Heart left ventricle (tissue), 16 donors: ENCODE results near the gene PRPS2. TPM values are rescaled to one million over a fixed set of nuclear protein-coding genes. Genes with fewer than 3 reads are reported as not detected.

ENCODE experiments used
- ATAC-seq, 4 donors: fragments of 200-7000 bp; cut with Tn5 transposase; one replicate each; pipeline ENCODE4 v1.9.1; 2020 to 2022; ENCODE audit warnings: moderate library complexity in 4 of 4, mild to moderate bottlenecking in 3 of 4, moderate number of reproducible peaks in 1 of 4
- DNase-seq, 5 donors: peaks; one replicate each; pipeline ENCODE4 v3.0.0-alpha.2; 2020
- H3K27ac ChIP-seq, 12 donors: fragments of 200-600 bp; sonication (generic) in 4 of 12; one replicate each; pipeline versions ENCODE4 v1.5.0 to v1.8.0; 2016 to 2022; ENCODE audit warnings: mild to moderate bottlenecking in 2 of 12
- H3K27me3 ChIP-seq, 9 donors: fragments of 200-600 bp; sonication (generic) in 2 of 9; one replicate each; pipeline versions ENCODE4 v1.5.1 to v1.8.0; 2016 to 2022; ENCODE audit warnings: mild to moderate bottlenecking in 3 of 9
- H3K36me3 ChIP-seq, 9 donors: fragments of 200-600 bp; sonication (generic) in 2 of 9; one replicate each; pipeline versions ENCODE4 v1.5.0 to v1.8.0; 2018 to 2022; ENCODE audit warnings: mild to moderate bottlenecking in 2 of 9
- H3K4me1 ChIP-seq, 12 donors: fragments of 200-600 bp; sonication (generic) in 4 of 12; one replicate each; pipeline versions ENCODE4 v1.5.0 to v1.8.0; 2016 to 2022; ENCODE audit warnings: mild to moderate bottlenecking in 3 of 12
- H3K4me3 ChIP-seq, 12 donors: fragments of 200-600 bp; sonication (generic) in 4 of 12; one replicate each; pipeline versions ENCODE4 v1.5.0 to v1.8.0; 2017 to 2022; ENCODE audit warnings: mild to moderate bottlenecking in 9 of 12, moderate library complexity in 4 of 12
- H3K9me3 ChIP-seq, 12 donors: fragments of 200-600 bp; sonication (generic) in 4 of 12; one replicate each; pipeline versions ENCODE4 v1.5.0 to v1.8.0; 2016 to 2022; ENCODE audit warnings: mild to moderate bottlenecking in 1 of 12
- POLR2A ChIP-seq, 2 donors: fragments of 450-650 bp; IDR thresholded peaks; one replicate each; pipeline ENCODE4 v1.6.1; 2017; ENCODE audit warnings: antibody characterized with exemption in 2 of 2, mild to moderate bottlenecking in 2 of 2, moderate library complexity in 2 of 2
- WGBS, 4 donors: extraction: QIAGEN DNeasy Blood & Tissue Kit in 2 of 4; methylation state at CpG; one replicate each; pipeline versions ENCODE4 v1.1.5 to v1.1.7; 2013 to 2018; 5-methylcytosine and 5-hydroxymethylcytosine counted together
- intact Hi-C, 10 donors: fragments of 100-400 bp; cut with DNase I; formaldehyde crosslinking; loops; one replicate each; pipeline versions ENCODE4 v1.11.1 to v1.14.2; 2022
- polyA plus RNA-seq, 2 donors: library from polyadenylated mRNA; stranded (reverse); fragments of 200-250 nt; gene quantifications; one replicate each; pipeline ENCODE4 v1.2.3, GENCODE V29; 2013
- total RNA-seq, 9 donors: library from RNA; depleted of rRNA in 2 of 9; stranded (reverse); fragments of >200 nt in 2 of 9; fragmentation: NEBNext Ultra II Directional in 3 of 9; extraction: Animal tissue kit (Norgen Biotek cat#: 25700) in 3 of 9; gene quantifications; one replicate each; pipeline versions ENCODE4 v1.1.0 to v1.2.4, GENCODE V29; 2016 to 2023
- TF ChIP-seq, protein P1 (sequence below), 12 donors: fragments of 200-600 bp; sonication (generic) in 4 of 12; IDR thresholded peaks; one replicate each; pipeline versions ENCODE4 v1.5.0 to v1.8.0; 2018 to 2022; ENCODE audit warnings: antibody characterized with exemption in 12 of 12, mild to moderate bottlenecking in 5 of 12
- donor health status: ischemic (EF 13 %, LVEDD 7.1; RV severe dilation, severe dysfunction).
- donor health status: healthy with polysubstance abuse.
- donor health status: DM: no; HTN: yes; CAD: no.
- donor health status: DM: no; HTN: no; CAD: no.
- donor health status: ischemic (EF 25% LVEDD 6.9; RV normal size, moderate dysfunction).
- donor health status: ischemic (EF 25% LVEDD 5.7; RV mildly dilated, moderate dysfunction).
- donor health status: healthy.
- donor health status: DM: yes; HTN: yes; CAD: no.
- donor health status: ischemic (EF 35%, LVEDD 5.7; RV mildly dilated, moderate dysfunction).
- donor health status: nonischemic (EF 11% LVEDD 7.7; RV severe dilation, severe dysfunction).
- donor health status: DM: yes; HTN: yes; CAD: no.
- donor health status: PGD.
- donor health status: ischemic (EF 29% LVEDD 5.4; RV normal size, mild dysfunction).
- donor health status: nonischemic (EF 23%, LVEDD 6.1; RV moderate dilation, normal function).

The PRPS2 gene
- total and polyA plus RNA-seq, 11 donors = 1.7 to 21.9 (median 3.6) TPM

DNA sequence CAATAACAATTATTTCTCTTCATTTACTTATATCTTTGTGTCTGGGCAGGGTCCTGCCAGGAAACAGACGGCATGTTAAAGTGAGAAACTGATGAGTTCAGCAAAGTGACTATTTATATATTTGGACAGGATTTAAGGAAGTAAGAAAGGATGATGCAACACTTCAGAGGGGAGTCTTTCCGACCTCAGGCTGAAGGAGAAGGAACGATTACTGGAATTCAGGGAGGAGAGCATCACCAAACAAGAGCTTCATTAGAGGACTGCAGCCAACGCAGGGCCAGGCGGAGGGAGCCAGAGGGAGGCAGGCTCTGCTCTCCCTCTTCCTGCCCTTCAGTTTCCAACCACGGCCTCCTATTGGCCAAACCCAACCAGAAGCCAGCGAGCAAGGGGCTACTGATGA, 74.1 kb downstream of the PRPS2 start:
- TF ChIP-seq, protein P1, sequence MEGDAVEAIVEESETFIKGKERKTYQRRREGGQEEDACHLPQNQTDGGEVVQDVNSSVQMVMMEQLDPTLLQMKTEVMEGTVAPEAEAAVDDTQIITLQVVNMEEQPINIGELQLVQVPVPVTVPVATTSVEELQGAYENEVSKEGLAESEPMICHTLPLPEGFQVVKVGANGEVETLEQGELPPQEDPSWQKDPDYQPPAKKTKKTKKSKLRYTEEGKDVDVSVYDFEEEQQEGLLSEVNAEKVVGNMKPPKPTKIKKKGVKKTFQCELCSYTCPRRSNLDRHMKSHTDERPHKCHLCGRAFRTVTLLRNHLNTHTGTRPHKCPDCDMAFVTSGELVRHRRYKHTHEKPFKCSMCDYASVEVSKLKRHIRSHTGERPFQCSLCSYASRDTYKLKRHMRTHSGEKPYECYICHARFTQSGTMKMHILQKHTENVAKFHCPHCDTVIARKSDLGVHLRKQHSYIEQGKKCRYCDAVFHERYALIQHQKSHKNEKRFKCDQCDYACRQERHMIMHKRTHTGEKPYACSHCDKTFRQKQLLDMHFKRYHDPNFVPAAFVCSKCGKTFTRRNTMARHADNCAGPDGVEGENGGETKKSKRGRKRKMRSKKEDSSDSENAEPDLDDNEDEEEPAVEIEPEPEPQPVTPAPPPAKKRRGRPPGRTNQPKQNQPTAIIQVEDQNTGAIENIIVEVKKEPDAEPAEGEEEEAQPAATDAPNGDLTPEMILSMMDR (IDR thresholded peaks at IDR 0.05) = no peak
- no peak for TF ChIP-seq POLR2A (IDR thresholded peaks at IDR 0.05)
- WGBS, 4 donors = 45 to 63% (median 55%) methylated on average over 7 of the region's 7 CpGs
- Histone ChIP-seq H3K9me3 (peaks cover 0 to 27% (median 0%) of the 10 kb centered on the region in 12 donors), H3K4me1 (no peaks in the 10 kb centered on the region), H3K27ac (peak overlapping the region in 1 of 12 donors; percentile 30), H3K36me3 (no peaks in the 10 kb centered on the region), H3K4me3 (no peak overlapping the region), H3K27me3 (no peaks in the 10 kb centered on the region)
- DNase-seq (no peak), ATAC-seq (no peak)
- intact Hi-C loops = no loop called here

DNA sequence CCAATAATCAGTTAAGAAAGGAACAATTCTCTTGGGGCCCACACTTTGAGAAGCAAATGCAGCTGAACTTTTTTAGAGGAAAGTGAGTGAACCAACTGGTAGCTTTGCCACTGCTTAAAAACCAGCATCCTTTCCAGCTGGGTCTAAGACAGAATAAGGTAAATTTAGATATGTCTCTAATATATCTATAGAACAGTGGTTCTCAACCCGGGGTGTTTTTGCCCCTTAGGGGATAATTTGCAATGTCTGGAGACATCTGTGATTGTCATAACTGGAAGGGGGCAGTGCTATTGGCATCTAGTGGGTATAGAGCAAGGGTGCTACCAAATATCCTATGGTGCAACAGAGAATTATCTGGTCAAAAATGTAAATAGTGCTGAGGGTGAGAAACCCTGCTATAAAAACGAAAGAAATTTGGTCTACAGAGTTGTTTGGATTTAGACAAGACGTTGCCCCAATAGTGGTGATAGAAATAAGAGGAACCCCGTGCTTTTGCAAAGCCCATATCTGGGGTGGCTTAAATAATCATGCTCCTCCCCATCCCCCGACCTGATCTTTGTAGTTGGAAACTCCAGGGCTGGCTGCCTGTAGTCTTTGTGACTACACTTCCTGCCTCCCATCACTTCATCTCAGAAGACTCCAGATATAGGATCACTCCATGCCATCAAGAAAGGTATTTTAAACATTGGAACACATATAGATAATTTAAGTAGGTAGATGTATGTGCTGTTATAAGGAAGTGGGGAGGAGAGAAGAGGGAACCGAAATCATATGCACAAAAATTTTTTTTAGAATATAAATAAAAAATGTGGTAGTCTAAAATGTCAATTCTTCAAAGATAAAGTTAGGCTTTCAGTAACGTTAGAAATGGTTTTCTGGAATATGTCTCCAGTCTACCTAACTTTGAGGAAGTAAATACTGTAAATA, 75.5 kb downstream of the PRPS2 start, which contains the start of gene TLR7:
TLR7 (plus strand) TSS at position 622 of the 927 bp plus-strand sequence. CDS start 507 bp downstream, outside the sequence.
- intact Hi-C loops = no loop called here
- TF ChIP-seq, protein P1 (IDR thresholded peaks at IDR 0.05) = no peak
- no peak for TF ChIP-seq POLR2A (IDR thresholded peaks at IDR 0.05)
- H3K4me3 ChIP-seq = peak within 1 kb of the TSS in 4 of 12 donors; percentile 4 to 29 (median 8)
- peak within 1 kb of the TSS in 1 of 12 donors; percentile 39 for H3K27ac ChIP-seq
- no peaks in the 10 kb centered on the region for H3K36me3 ChIP-seq
- peaks cover 0 to 27% (median 0%) of the 10 kb centered on the region in 12 donors for H3K9me3 ChIP-seq
- H3K4me1 ChIP-seq = no peaks in the 10 kb centered on the region
- no peak for DNase-seq
- no peak for ATAC-seq
- H3K27me3 ChIP-seq = no peaks in the 10 kb centered on the region
- 58 to 70% (median 63%) methylated on average over 7 of the region's 7 CpGs for WGBS, 4 donors

DNA sequence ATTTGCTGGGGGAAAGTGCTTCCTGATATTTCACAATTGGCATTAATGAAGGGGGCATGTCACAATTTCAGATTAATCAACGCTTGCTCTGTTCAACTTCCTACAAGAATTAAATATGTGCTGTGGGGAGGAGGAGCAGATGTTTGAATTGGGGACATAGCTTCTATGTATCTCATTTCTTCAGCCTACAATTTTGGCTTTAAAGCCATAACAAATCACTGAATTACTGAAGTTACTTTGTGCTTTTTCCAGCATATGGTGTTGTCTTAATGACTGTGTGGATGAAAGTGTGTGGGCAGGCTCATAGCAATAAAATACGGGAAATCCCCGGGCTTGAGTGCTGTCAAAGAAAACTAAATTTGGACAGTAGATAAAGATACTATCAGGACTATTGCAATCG, 76.5 kb downstream of the PRPS2 start:
- DNase-seq (no peak), ATAC-seq (no peak)
- H3K4me1 ChIP-seq = no peaks in the 10 kb centered on the region
- no peaks in the 10 kb centered on the region for H3K36me3 ChIP-seq
- H3K4me3 ChIP-seq = peak overlapping the region in 4 of 12 donors; percentile 4 to 29 (median 8)
- no peaks in the 10 kb centered on the region for H3K27me3 ChIP-seq
- TF ChIP-seq POLR2A (IDR thresholded peaks at IDR 0.05) = no peak
- TF ChIP-seq, protein P1 (IDR thresholded peaks at IDR 0.05) = no peak
- 55 to 69% (median 63%) methylated on average over 4 of the region's 4 CpGs for WGBS, 4 donors
- intact Hi-C loops = no loop called here
- H3K27ac ChIP-seq = peak overlapping the region in 1 of 12 donors; percentile 39
- peaks cover 0 to 21% (median 0%) of the 10 kb centered on the region in 12 donors for H3K9me3 ChIP-seq

DNA sequence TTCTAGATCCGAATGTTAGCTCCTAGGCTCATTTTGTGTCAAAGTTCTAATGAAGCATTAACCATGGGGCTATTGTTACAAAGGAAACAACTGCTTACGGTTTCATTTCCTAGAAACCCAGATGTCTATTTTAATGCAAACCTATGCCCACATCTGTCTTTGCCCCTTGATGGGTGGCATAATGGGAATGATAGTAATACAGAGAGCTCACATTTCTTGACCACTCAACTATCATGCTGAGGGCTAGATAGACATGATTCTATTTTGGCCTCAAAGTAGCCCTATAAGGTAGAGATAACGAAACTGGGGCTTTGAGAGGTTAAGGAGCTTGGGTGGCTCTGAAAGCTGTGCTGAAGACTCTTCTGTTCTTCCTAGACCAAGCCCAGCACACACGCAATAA, 77.5 kb downstream of the PRPS2 start:
- no peak for DNase-seq
- peak overlapping the region in 1 of 12 donors; percentile 29 for H3K4me3 ChIP-seq
- no peak for TF ChIP-seq POLR2A (IDR thresholded peaks at IDR 0.05)
- TF ChIP-seq, protein P1 (IDR thresholded peaks at IDR 0.05) = no peak

More for the DNA sequence above, 77.5 kb downstream of the PRPS2 start:
- Histone ChIP-seq H3K4me1 (no peaks in the 10 kb centered on the region), H3K9me3 (peaks cover 0 to 13% (median 0%) of the 10 kb centered on the region in 12 donors), H3K36me3 (no peaks in the 10 kb centered on the region), H3K27me3 (no peaks in the 10 kb centered on the region), H3K27ac (no peak overlapping the region)
- intact Hi-C loops = no loop called here
- no peak for ATAC-seq
- 81 to 88% (median 85%) methylated on average over 4 of the region's 4 CpGs for WGBS, 4 donors
